ENCODE measurements around the gene TUBB1.

DNA sequence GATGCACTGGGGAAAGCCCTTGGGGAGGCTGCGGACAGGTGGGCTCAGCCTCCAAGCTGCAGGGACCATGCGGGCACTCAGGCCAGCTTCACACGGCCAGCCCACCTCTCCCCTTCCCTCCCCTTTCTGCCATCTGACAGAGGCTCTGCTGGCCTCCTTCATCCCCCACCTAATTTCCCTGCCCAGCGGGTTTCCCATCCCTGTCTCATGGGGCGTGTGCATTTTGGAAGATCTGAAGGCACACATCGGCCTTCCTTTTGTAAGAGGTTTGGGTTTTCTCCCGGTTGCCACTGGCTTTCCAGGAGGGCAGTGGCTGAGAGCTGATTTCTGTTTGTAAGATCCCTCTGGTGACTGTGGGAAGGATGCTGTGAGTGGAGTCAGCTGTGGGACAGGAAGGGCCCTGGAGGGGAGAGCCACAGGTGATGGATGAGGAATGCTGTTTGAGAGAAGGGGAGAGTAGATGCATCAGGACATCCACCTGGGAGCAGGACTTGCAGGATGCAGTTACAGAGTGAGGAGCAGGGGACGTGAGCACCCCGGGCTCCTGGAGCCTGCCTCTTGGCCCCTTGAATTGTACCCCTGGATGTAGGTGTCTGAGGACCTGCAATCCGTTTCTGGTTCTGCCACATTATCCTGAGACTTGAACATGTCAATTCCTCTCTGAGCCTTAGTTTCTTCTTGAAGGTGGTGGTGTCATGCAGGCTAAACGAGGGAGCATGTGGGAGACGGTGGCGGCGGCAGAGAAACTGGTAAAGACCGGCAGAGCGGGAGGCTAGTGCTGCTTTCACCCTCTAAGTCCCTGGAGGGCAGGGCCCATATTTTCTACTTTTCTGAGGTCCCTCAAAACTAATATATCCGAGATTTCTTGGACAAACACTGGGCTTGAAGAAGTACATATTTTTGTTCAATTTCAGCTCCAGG lies 5.9 kb upstream of the TUBB1 start:
- TF ChIP-seq POLR2AphosphoS5 (IDR thresholded peaks at IDR 0.05) = no peak
- TF ChIP-seq, protein P1, sequence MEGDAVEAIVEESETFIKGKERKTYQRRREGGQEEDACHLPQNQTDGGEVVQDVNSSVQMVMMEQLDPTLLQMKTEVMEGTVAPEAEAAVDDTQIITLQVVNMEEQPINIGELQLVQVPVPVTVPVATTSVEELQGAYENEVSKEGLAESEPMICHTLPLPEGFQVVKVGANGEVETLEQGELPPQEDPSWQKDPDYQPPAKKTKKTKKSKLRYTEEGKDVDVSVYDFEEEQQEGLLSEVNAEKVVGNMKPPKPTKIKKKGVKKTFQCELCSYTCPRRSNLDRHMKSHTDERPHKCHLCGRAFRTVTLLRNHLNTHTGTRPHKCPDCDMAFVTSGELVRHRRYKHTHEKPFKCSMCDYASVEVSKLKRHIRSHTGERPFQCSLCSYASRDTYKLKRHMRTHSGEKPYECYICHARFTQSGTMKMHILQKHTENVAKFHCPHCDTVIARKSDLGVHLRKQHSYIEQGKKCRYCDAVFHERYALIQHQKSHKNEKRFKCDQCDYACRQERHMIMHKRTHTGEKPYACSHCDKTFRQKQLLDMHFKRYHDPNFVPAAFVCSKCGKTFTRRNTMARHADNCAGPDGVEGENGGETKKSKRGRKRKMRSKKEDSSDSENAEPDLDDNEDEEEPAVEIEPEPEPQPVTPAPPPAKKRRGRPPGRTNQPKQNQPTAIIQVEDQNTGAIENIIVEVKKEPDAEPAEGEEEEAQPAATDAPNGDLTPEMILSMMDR (IDR thresholded peaks at IDR 0.05) = no peak

Data from suprapubic skin (tissue), 3 donors.